GM21515 (cell line): ENCODE data around the gene TENM3.

Source experiments
- ATAC-seq: cut with Tn5 transposase; IDR thresholded peaks from one replicate; pipeline ENCODE4 v1.9.1; 2021; ENCODE audit not compliant: unreplicated experiment

TENM3 gene

GRCh38 chr4:182826391-182826790 lies 583.2 kb downstream of the TENM3 start:
- peak; percentile 44 for ATAC-seq

GRCh38 chr4:182827166-182827565 lies 584.0 kb downstream of the TENM3 start:
- ATAC-seq: no peak

- ATAC-seq: no peak
Measured at GRCh38 chr4:182827954-182828353, 584.8 kb downstream of the TENM3 start.

GRCh38 chr4:182828360-182829025 lies 585.3 kb downstream of the TENM3 start:
- ATAC-seq: no peak

GRCh38 chr4:182829196-182829595 lies 586.0 kb downstream of the TENM3 start:
- no peak for ATAC-seq

GRCh38 chr4:182831376-182831775 lies 588.2 kb downstream of the TENM3 start:
- ATAC-seq: no peak

GRCh38 chr4:182832352-182833120 lies 589.3 kb downstream of the TENM3 start:
- no peak for ATAC-seq

GRCh38 chr4:182835006-182835740 lies 592.0 kb downstream of the TENM3 start:
- no peak for ATAC-seq

- ATAC-seq: no peak
Measured at GRCh38 chr4:182837831-182838230, 594.6 kb downstream of the TENM3 start.

- ATAC-seq: no peak
Measured at GRCh38 chr4:182838535-182838934, 595.3 kb downstream of the TENM3 start.

GRCh38 chr4:182839256-182839655 lies 596.1 kb downstream of the TENM3 start:
- no peak for ATAC-seq

- no peak for ATAC-seq
Measured at GRCh38 chr4:182840108-182840507, 596.9 kb downstream of the TENM3 start.

- no peak for ATAC-seq
Measured at GRCh38 chr4:182842104-182842600, 599.0 kb downstream of the TENM3 start.

- no peak for ATAC-seq
Measured at GRCh38 chr4:182842759-182843390, 599.7 kb downstream of the TENM3 start.

GRCh38 chr4:182843808-182844325 lies 600.7 kb downstream of the TENM3 start:
- ATAC-seq: no peak

- ATAC-seq: no peak
Measured at GRCh38 chr4:182845618-182846017, 602.4 kb downstream of the TENM3 start.

GRCh38 chr4:182846036-182846435 lies 602.8 kb downstream of the TENM3 start:
- ATAC-seq: no peak

GRCh38 chr4:182847576-182848450 lies 604.6 kb downstream of the TENM3 start:
- no peak for ATAC-seq

- ATAC-seq: no peak
Measured at GRCh38 chr4:182848685-182849084, 605.5 kb downstream of the TENM3 start.
